K562 (cell line): ENCODE data around the gene WASL. TPM values are rescaled to one million over a fixed set of nuclear protein-coding genes. Genes with fewer than 3 reads are reported as not detected.

Experiments
- ATAC-seq: fragments of 200-7000 bp; cut with Tn5 transposase; 3 replicates; pipeline ENCODE4 v1.9.1; 2020; ENCODE audit warnings: moderate library complexity
- BruUV-seq: library from RNA; stranded (reverse); fragments of 400-500 nt; replicated peaks from 2 replicates; lab custom pipeline; 2021; lab: Mats Ljungman, UMichigan
- CTCF ChIA-PET: fragments of 300-600 bp; formaldehyde crosslinking; extraction: SDS; loops from one replicate; lab custom pipeline; 2021; ENCODE audit warnings: low intra/inter-chr PET ratio; lab: Yijun Ruan, JAX
- POLR2A ChIA-PET: fragments of 300-600, 350-650 bp; sonication (Branson Sonifier 250); formaldehyde crosslinking; extraction: SDS; loops from one replicate; lab custom pipeline; 2021; ENCODE audit warnings: antibody characterized with exemption, inconsistent platforms; lab: Yijun Ruan, JAX
- DNase-seq, 4 experiments: peaks; one replicate each; pipeline versions ENCODE4 v3.0.0 to v3.0.0-alpha.2; 2011 to 2018; ENCODE audit warnings: low spot score in 3 of 4, mixed read lengths in 3 of 4; ENCODE audit errors: extremely low read depth in 1 of 4
- FAIRE-seq: peaks from 2 replicates; lab custom pipeline; 2011; peaks lifted over from hg19 to GRCh38; lab: Jason Lieb, UNC
- H2AFZ ChIP-seq: 2 replicates; pipeline ENCODE4 v1.6.0; 2011; ENCODE audit warnings: low read depth, low read length, control low read depth, inconsistent platforms
- H3K27ac ChIP-seq: fragments of 200-600 bp; 3 replicates; pipeline ENCODE4 v1.8.0; 2011; ENCODE audit warnings: low read depth, mild to moderate bottlenecking, control low read depth, inconsistent platforms, low read length, moderate library complexity, mixed read lengths; ENCODE audit errors: extremely low read depth
- H3K27me3 ChIP-seq, 2 experiments: fragments of 300-600 bp in 1 of 2; 2 replicates in 1 of 2; 3 replicates in 1 of 2; pipeline versions ENCODE4 v1.6.0 to v1.8.0; 2011; ENCODE audit warnings: inconsistent platforms in 2 of 2, low read length in 2 of 2, mild to moderate bottlenecking in 1 of 2, mixed read lengths in 1 of 2, moderate library complexity in 1 of 2; ENCODE audit not compliant: control insufficient read depth in 2 of 2, insufficient read depth in 2 of 2
- H3K36me3 ChIP-seq: fragments of 300-600 bp; 3 replicates; pipeline ENCODE4 v1.8.0; 2011; ENCODE audit warnings: mild to moderate bottlenecking, low read length, inconsistent platforms; ENCODE audit not compliant: control insufficient read depth, insufficient read depth
- H3K4me1 ChIP-seq, 2 experiments: fragments of 200-600 bp in 1 of 2; replicated peaks in 1 of 2; 2 replicates in 1 of 2; 3 replicates in 1 of 2; pipeline versions ENCODE4 v1.5.1 to v1.8.0; 2011; ENCODE audit warnings: inconsistent platforms in 2 of 2, low read length in 2 of 2, mild to moderate bottlenecking in 1 of 2, mixed read lengths in 1 of 2, moderate library complexity in 1 of 2; ENCODE audit not compliant: control insufficient read depth in 2 of 2, insufficient read depth in 2 of 2
- H3K4me2 ChIP-seq: 2 replicates; pipeline ENCODE4 v1.6.1; 2011; ENCODE audit warnings: low read length, control low read depth, inconsistent platforms, mixed read lengths; ENCODE audit not compliant: insufficient read depth
- H3K4me3 ChIP-seq: fragments of 200-600 bp; sonication (generic), shearing (Covaris generic); 2 replicates; pipeline ENCODE4 v1.5.1; 2016; ENCODE audit warnings: control low read depth, inconsistent platforms
- H3K79me2 ChIP-seq: fragments of 200-600 bp; 3 replicates; pipeline ENCODE4 v1.8.0; 2011; ENCODE audit warnings: low read length, inconsistent platforms; ENCODE audit not compliant: control insufficient read depth, insufficient read depth
- H3K9ac ChIP-seq, 2 experiments: 2 replicates each; pipeline versions ENCODE4 v1.6.0 to v1.6.1; 2011; ENCODE audit warnings: low read depth in 2 of 2, low read length in 2 of 2, control low read depth in 1 of 2, inconsistent platforms in 1 of 2, mild to moderate bottlenecking in 1 of 2, mixed read lengths in 1 of 2; ENCODE audit not compliant: insufficient read depth in 1 of 2
- H3K9me1 ChIP-seq: one replicate; pipeline ENCODE4 v1.6.0; 2011; ENCODE audit warnings: inconsistent platforms, mild to moderate bottlenecking, low read length, moderate library complexity; ENCODE audit not compliant: control insufficient read depth, insufficient read depth
- H3K9me3 ChIP-seq: replicated peaks from 2 replicates; pipeline ENCODE4 v1.5.1; 2011; ENCODE audit warnings: low read depth, low read length, inconsistent platforms; ENCODE audit not compliant: control insufficient read depth, insufficient read depth
- H4K20me1 ChIP-seq: replicated peaks from 2 replicates; pipeline ENCODE4 v1.6.1; 2011; ENCODE audit warnings: low read length, inconsistent platforms, mixed read lengths; ENCODE audit not compliant: control insufficient read depth, insufficient read depth
- DACH1 ChIP-seq: fragments of 450-650 bp; IDR thresholded peaks from 2 replicates; pipeline ENCODE4 v1.6.1; 2018; ENCODE audit not compliant: partially characterized antibody
- HMBOX1 ChIP-seq: sonication (generic); IDR thresholded peaks from 2 replicates; pipeline ENCODE4 v1.6.1; 2016
- NBN ChIP-seq: fragments of 450-650 bp; IDR thresholded peaks from 2 replicates; pipeline ENCODE4 v1.6.1; 2016; ENCODE audit warnings: low read depth, mild to moderate bottlenecking
- TCFL5 ChIP-seq: fragments of 250-450 bp; sonication (Bioruptor Pico); conservative IDR thresholded peaks from 2 replicates; pipeline ENCODE4 v1.6.1; 2021; ENCODE audit warnings: mild to moderate bottlenecking, moderate library complexity, matching md5 sums
- ZNF77 ChIP-seq: fragments of 250-450 bp; sonication (Bioruptor Pico); IDR thresholded peaks from 2 replicates; pipeline ENCODE4 v1.5.0; 2020
- WGBS: fragments of 100-300 bp; shearing (Covaris generic); methylation state at CpG from one replicate; pipeline ENCODE4 v1.1.6; 2016; ENCODE audit warnings: low coverage, mixed read lengths; ENCODE audit not compliant: insufficient coverage; ENCODE audit errors: missing lambda C conversion rate; 5-methylcytosine and 5-hydroxymethylcytosine counted together
- in situ Hi-C: fragments of 300-500 bp; cut with MboI; formaldehyde crosslinking; loops from 4 replicates; pipeline ENCODE4 v1.15.0; 2018; ENCODE audit warnings: inconsistent platforms, mixed read lengths
- intact Hi-C: fragments of 100-400 bp; cut with micrococcal nuclease; formaldehyde crosslinking; loops from 2 replicates; pipeline ENCODE4 v1.14.2; 2022
- polyA plus RNA-seq, 8 experiments: library from polyadenylated mRNA; depleted of rRNA in 4 of 8; stranded (reverse) in 5 of 8; unstranded in 3 of 8; fragments of >200 nt; fragmentation: Nextera tagmentation in 2 of 8; fragmentation: Illumina TruSeq in 1 of 8; extraction: Ambion mirVana in 2 of 8; extraction: Trizol in 1 of 8; gene quantifications; 2 replicates each; pipeline versions ENCODE4 v1.2.1 to v1.2.3, GENCODE V29; 2011 to 2014; ENCODE audit warnings: inconsistent platforms in 1 of 8, missing spikeins in 1 of 8
- total RNA-seq, 7 experiments: library from RNA; depleted of rRNA in 6 of 7; stranded (reverse); fragments of >200 nt in 6 of 7; fragmentation: Illumina TruSeq in 2 of 7; extraction: Trizol in 2 of 7; gene quantifications; 2 replicates each; pipeline versions ENCODE4 v1.2.1 to v1.2.3, GENCODE V29; 2011 to 2021; ENCODE audit warnings: low replicate concordance in 1 of 7

The WASL gene
- total and polyA plus RNA-seq, 9 of the 15 experiments (the other 6 are each of a cell fraction or from before 2014, with no cell fraction given): 3.2 to 13.9 (median 8.3) TPM

- peak; percentile 35; the same call in 1 of the 2 replicates for TF ChIP-seq HMBOX1
- no peak for TF ChIP-seq TCFL5 (CRISPR knock-in tag)
Measured at GRCh38 chr7:123715198-123715597, 33.6 kb downstream of the WASL start (continued).

- Histone ChIP-seq H3K9me3 (no peaks in the 10 kb centered on the region), H3K4me2 (no peak overlapping the region), H3K4me3 (no peak overlapping the region), H4K20me1 (peaks cover 11% of the 10 kb centered on the region), H3K9me1 (no peaks in the 10 kb centered on the region), H3K4me1 (peaks cover 0 to 58% of the 10 kb centered on the region in 2 experiments; a peak in 4 of 5 replicates), H3K27me3 (no peaks in the 10 kb centered on the region), H2AFZ (no peak overlapping the region), H3K9ac (no peak overlapping the region), H3K27ac (no peak overlapping the region), H3K36me3 (peaks cover 15% of the 10 kb centered on the region; the same call in 2 of the 3 replicates), H3K79me2 (peaks cover 99% of the 10 kb centered on the region)
- FAIRE-seq (no peak), ATAC-seq (no peak), DNase-seq (no peak)
- intact Hi-C loops (loop anchor here (5.0 kb wide), 1 partner anchor 73 kb away; no protein-coding TSS in a partner anchor), in situ Hi-C loops (no loop called here)
- POLR2A ChIA-PET: interaction anchor here (0.8 to 3.8 kb wide), 2 partner anchors 34 to 66 kb away, joined by 3 to 18 read pairs; partner anchors contain the start of gene WASL
- no TSS peak for BruUV-seq
- CTCF ChIA-PET: no interaction called here
- 34% methylated on average over 3 of the region's 3 CpGs for WGBS
- TF ChIP-seq NBN (0 out of 2 replicates have a peak, but pooled peaks have one; percentile 22), ZNF77 (CRISPR knock-in tag) (no peak), DACH1 (peak; percentile 50)
Measured at GRCh38 chr7:123714296-123715080, 34.3 kb downstream of the WASL start.
